ENCODE data around the gene NOS1.
"Not testable (repeated sequence)": the region's sequence is repeated elsewhere in the genome, so short reads cannot be mapped to it uniquely, and the experiment has no call there.

The NOS1 gene

GRCh38 chr12:117202033-117202432, 159.4 kb downstream of the NOS1 start:
- no peak for DNase-seq

- DNase-seq: not testable (repeated sequence)
Measured at GRCh38 chr12:117199956-117200744, 161.3 kb downstream of the NOS1 start.

GRCh38 chr12:117196334-117196733, 165.1 kb downstream of the NOS1 start:
- not testable (repeated sequence) for DNase-seq

- not testable (repeated sequence) for DNase-seq
Measured at GRCh38 chr12:117195027-117195426, 166.4 kb downstream of the NOS1 start.

- no peak for DNase-seq
Measured at GRCh38 chr12:117193903-117194302, 167.5 kb downstream of the NOS1 start.

GRCh38 chr12:117192581-117192980, 168.8 kb downstream of the NOS1 start:
- not testable (repeated sequence) for DNase-seq

- no peak for DNase-seq
Measured at GRCh38 chr12:117192057-117192456, 169.4 kb downstream of the NOS1 start.

- peak; percentile 92 for DNase-seq
Measured at GRCh38 chr12:117190210-117190781, 171.1 kb downstream of the NOS1 start, which contains the start of gene FBXO21. Gene FBXO21, minus strand, starts transcription at chr12:117190470. Its CDS starts 14 bp downstream, at chr12:117190456.

- DNase-seq: peak; percentile 38
Measured at GRCh38 chr12:117189725-117190209, 171.7 kb downstream of the NOS1 start.

GRCh38 chr12:117188961-117189724, 172.3 kb downstream of the NOS1 start:
- DNase-seq: no peak

- DNase-seq: no peak
Measured at GRCh38 chr12:117188121-117188665, 173.2 kb downstream of the NOS1 start.

GRCh38 chr12:117187421-117187820, 174.0 kb downstream of the NOS1 start:
- DNase-seq: no peak

- no peak for DNase-seq
Measured at GRCh38 chr12:117182866-117183265, 178.6 kb downstream of the NOS1 start.

- not testable (repeated sequence) for DNase-seq
Measured at GRCh38 chr12:117181468-117181843, 180.0 kb downstream of the NOS1 start.

- DNase-seq: no peak
Measured at GRCh38 chr12:117180758-117181467, 180.5 kb downstream of the NOS1 start.

- DNase-seq: no peak
Measured at GRCh38 chr12:117178745-117179144, 182.7 kb downstream of the NOS1 start.

- no peak for DNase-seq
Measured at GRCh38 chr12:117178301-117178700, 183.1 kb downstream of the NOS1 start.

- DNase-seq: no peak
Measured at GRCh38 chr12:117172168-117172567, 189.3 kb downstream of the NOS1 start.

GRCh38 chr12:117171499-117172162, 189.8 kb downstream of the NOS1 start:
- no peak for DNase-seq

GRCh38 chr12:117169548-117169947, 191.9 kb downstream of the NOS1 start:
- DNase-seq: no peak

- no peak for DNase-seq
Measured at GRCh38 chr12:117168976-117169375, 192.4 kb downstream of the NOS1 start.

- DNase-seq: no peak
Measured at GRCh38 chr12:117167769-117168168, 193.7 kb downstream of the NOS1 start.

Measured in stimulated activated CD4-positive, alpha-beta T cell treated with anti-CD3 and anti-CD28 coated beads, Interleukin-1b, Interleukin-23, amount 100 ng/mL, for 48 hours (primary cell).